VCaP (cell line): Measurements from ENCODE around the gene UNC5CL.
A peak's percentile ranks its signal among the peaks of the same experiment; 100 is the strongest.

Source experiments
- H3K27ac ChIP-seq: fragments of 450-650 bp; 2 replicates; pipeline ENCODE4 v1.5.1; 2017
- CTCF ChIP-seq: fragments of 450-650 bp; conservative IDR thresholded peaks from 2 replicates; pipeline ENCODE4 v1.5.1; 2017; ENCODE audit warnings: mild to moderate bottlenecking, moderate library complexity

The UNC5CL gene

DNA sequence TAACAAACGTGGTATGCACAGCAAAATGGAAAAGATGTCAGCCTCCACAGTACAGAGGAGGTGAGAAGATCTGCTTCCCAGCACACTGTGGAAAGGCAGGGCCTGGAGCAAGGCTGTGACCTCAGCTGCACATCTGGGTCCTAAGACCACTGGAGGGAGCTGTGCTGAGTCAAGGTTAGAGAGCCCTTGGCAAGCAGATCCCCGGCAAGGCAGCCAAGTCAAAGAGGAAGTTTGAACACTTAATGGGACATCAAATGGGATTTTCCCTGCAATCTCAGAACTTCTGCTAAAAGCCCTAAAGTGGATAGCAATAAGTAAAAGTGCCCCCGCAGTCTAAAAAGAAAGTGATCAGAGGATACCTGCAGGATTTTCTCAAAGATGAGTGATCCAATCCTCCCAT lies 39.5 kb downstream of the UNC5CL start:
- no peak overlapping the region; the same call in 1 of the 2 replicates for H3K27ac ChIP-seq
- TF ChIP-seq CTCF = peak; percentile 29; the same call in 1 of the 2 replicates

DNA sequence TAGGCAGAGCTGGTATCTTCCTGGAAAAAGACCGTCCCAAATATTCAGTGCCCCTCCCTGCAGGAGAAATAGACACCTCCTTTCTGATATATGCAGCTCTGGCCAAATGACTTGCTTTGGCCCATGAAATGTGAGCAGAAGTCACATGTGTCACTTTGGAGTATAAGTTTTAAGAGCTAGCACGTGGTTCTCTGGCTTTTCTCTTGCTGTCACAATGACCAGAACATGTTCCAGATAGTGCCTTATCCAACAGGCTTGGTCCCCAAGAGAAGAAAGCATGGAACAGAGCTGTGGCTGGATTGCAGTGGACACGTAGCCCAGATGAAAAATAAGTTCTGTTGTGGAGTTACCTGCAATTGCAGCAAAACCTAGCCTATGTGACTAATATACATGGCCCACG lies 40.4 kb downstream of the UNC5CL start:
- peak overlapping the region; percentile 90 for H3K27ac ChIP-seq
- no peak for TF ChIP-seq CTCF

DNA sequence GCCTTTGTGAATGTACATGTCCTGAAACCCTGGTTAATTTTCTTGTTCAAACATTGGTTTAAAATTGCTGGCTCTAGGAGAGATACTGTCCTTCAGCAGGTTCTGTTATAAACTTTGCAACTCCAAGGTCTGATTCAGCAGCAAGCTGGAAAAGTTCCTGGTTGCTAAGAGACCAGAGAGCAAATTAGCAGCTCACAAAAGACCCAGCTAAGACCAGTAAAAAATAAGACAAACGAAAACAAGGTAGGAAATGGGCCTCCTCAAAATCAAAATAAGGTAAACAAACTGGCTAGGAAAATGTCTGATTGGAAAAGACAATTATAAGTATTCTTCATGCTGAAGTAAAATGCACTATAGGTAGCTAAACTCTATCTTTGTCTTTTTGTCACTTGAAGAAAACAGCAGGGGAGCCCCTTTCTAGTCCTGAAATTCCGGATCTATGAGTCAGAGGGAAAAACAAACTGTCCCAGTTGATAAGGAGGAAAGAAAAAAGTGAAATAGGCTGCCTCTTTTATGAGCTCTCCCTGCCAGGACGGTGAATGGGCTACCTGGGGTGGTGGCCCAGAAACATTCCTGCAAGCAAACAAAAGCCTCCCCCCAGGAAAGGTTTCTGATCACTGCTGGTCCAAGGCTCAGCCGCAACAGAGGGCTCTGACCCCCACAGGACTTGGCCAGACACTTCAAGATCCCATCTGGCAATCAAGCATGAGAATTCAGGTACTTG lies 41.6 kb downstream of the UNC5CL start:
- TF ChIP-seq CTCF = no peak
- peak overlapping the region; percentile 90 for H3K27ac ChIP-seq

DNA sequence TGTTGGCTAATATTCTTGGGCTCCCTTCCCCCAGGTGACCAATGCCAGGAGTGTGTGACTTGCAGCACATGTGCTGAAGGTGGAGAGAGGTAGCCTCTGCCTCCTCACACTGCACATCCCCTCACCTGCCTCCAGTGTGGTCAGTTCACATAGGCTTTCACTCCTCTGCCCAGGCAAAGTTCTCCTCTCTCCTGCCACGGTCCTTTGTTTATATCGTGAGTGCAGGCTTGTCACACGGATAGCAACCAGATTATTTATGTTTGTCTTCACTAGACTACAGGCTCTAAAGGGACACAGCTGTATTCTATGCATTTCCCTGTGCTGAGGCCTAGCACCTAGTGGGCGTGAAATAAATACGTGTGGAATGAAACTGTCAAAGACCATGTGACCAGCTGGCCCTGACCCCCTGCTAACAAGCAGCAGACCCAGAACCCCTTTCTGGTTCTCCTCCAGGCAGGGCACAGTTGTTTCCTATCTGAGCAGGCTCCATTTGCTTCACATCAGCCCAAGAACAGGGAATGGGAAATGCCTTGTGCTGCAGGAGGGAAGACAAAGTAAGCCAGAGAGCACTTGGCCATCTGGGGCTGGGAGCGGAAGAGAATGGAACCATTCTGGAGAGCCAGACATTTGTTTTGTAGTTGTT lies 42.3 kb downstream of the UNC5CL start:
- no peak for TF ChIP-seq CTCF
- H3K27ac ChIP-seq = peak overlapping the region; percentile 90

DNA sequence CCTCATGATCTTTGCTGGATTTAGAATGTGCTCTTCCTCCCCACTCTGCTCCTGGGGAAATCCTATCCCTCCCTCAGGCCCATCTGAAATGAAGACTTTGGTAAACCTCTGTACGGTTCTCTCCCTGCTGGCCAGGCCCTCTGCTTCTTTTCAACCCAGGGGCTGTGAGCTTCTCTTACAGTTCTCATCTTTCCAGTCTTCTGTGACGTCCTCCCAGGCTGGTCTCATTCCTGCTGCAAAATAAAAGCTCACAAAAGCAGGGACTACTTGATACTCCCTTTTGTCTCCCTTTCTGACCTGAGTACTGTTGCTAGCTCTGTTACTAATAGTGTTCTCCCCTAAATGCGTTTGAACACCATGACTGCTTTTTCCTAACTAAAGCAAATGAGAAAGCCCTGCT lies 46.3 kb downstream of the UNC5CL start:
- no peak overlapping the region for H3K27ac ChIP-seq
- TF ChIP-seq CTCF = no peak

DNA sequence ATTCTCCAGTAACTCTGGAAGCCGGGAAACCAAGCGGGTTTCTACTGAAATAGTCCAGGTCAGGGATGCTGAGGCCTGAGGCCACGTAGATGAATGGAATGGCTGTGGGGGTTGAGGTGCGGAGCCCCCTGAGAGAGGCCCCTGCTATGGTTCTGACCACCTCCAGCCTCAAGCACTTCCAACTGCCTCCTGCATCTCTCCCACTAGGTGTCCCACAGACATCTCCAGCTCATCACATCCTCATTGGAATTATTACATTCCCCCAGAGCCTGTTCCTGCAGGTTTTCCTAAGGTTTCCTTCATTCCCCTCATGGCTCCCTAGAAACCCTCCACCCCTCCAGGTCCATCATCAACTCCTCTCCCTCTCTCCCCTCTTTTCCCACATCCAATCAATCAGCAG lies 48.7 kb downstream of the UNC5CL start:
- no peak overlapping the region for H3K27ac ChIP-seq
- no peak for TF ChIP-seq CTCF

DNA sequence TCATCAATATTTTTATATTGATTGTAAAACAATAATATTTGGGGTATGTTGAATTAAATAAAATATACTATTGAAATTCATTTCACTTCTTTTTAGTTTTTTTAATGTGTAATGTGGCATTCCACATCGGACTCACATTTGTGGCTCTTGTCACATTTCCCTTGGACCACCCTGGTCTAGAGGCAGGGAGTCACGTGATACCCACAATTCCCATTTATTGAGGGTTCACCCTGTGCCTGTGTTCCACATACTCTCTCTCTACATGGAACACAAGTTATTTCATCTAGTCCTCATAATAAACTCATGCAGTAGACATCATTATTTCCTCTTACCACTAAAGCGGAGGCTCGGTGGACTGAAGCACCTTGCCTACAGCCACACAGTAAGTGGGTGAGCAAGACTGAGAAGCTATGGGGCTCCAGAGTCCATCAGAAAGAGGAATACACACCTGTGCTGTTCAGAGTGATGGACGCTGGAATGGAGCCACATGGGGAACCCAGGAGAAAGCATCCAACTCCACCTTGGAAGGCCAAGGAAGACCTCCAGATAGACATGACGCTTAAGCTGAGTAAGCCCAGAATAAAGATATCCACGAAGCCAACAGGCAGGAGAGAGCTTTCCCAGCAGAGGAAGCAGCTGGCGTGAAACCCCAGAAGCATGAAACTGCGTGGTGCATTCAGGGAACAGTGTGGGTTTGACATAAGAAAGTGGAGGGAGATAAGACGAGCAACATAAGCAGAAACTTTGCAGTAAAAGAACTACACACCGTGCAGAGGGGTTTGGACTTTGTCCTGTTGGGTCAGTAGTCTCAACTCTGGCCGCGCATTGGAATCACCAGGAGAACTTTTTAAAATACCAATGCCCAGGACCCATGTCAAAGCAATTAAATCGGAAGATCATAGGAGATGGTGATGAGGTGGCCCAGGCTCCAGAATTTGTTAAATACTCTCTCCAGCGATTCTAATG lies 49.5 kb downstream of the UNC5CL start:
- TF ChIP-seq CTCF = no peak

More for the DNA sequence above, 49.5 kb downstream of the UNC5CL start:
- no peak overlapping the region for H3K27ac ChIP-seq
